COR-L47 (cell line): Measurements from ENCODE around the gene LRRC70.
"Not testable (repeated sequence)": the region's sequence is repeated elsewhere in the genome, so short reads cannot be mapped to it uniquely, and the experiment has no call there.

Experiments used
- DNase-seq: peaks from one replicate; lab custom pipeline; 2025; lab: John Stamatoyannopoulos, UW

LRRC70 gene, protein sequence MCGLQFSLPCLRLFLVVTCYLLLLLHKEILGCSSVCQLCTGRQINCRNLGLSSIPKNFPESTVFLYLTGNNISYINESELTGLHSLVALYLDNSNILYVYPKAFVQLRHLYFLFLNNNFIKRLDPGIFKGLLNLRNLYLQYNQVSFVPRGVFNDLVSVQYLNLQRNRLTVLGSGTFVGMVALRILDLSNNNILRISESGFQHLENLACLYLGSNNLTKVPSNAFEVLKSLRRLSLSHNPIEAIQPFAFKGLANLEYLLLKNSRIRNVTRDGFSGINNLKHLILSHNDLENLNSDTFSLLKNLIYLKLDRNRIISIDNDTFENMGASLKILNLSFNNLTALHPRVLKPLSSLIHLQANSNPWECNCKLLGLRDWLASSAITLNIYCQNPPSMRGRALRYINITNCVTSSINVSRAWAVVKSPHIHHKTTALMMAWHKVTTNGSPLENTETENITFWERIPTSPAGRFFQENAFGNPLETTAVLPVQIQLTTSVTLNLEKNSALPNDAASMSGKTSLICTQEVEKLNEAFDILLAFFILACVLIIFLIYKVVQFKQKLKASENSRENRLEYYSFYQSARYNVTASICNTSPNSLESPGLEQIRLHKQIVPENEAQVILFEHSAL

GRCh38 chr5:62578540-62578939, at the start of gene LRRC70:
Gene LRRC70, plus strand, starts transcription at chr5:62578819. Its CDS starts 620 bp downstream, at chr5:62579439.
- DNase-seq, result no peak

DNA sequence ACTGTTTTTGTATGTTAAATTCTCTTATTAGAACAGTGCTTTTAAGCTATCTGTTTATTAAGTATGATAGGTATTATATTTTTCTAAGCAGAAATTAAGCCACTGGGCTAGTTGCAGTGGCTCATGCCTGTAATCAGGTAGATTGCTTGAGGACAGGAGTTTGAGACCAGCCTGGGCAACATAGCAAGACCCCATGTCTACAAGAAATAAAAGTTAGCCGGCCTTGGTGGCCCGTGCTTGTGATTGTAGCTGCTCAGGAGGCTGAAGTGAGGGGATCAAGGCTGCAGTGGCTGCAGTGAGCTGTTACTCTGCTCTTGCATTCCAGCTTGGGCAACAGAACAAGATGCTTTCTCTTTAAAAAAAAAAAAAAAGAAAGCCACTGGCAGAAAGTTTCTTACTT, 45.0 kb upstream of the LRRC70 start:
- no peak for DNase-seq

DNA sequence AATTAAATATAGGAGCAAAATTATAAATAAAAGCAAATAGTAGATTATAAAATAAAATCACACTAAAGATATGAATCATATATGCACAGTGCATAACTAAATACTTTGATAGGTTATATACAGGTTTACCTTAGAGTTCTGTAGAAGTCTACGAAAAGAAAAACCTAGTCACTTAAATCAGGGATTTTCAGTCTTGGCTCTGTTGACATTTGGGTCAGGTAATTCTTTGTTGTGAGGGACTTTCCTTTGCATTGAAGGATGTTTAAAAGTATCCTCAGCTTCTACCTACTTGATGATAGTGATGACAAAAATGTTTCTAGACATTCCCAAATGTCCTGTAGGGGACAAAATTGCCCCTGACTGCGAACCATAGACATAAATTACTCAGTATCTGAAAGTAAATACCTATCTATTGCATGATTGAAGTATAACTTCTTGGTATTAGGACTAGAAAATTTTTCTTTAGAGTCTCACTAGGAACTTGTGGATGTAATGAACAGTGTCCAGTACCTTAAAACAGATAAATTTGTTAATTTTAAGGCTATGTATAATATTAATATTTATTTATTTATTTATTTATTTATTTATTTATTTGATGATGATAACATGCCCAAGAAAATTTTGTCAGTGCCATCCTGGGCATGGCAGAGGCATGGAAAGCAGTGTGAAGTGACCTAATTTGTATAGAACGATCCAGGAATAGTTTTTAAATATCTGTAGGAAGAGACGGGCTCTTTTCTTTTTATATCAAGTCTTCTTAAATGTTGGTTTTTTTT, 44.0 kb upstream of the LRRC70 start:
- DNase-seq, result no peak

- DNase-seq, result no peak
Observed at GRCh38 chr5:62536232-62536631, 42.4 kb upstream of the LRRC70 start.

DNA sequence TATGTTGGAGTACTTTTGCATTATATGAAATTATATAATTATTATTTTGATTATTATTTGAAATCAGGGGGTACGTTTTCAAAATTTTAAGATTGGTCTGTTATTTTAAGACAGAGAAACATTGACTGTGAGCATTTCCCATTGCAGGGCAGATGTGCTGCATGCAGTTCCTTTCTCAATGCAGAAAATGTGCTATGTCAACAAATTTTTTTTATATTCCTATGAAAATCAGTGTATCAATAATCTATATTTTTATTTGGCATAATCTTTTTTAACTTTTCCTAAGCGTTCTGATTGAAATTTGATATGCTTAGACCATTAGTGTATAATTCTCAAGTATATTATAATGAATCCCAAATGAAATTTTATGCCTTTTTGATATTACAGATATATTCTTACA, 41.8 kb upstream of the LRRC70 start:
- no peak for DNase-seq

DNA sequence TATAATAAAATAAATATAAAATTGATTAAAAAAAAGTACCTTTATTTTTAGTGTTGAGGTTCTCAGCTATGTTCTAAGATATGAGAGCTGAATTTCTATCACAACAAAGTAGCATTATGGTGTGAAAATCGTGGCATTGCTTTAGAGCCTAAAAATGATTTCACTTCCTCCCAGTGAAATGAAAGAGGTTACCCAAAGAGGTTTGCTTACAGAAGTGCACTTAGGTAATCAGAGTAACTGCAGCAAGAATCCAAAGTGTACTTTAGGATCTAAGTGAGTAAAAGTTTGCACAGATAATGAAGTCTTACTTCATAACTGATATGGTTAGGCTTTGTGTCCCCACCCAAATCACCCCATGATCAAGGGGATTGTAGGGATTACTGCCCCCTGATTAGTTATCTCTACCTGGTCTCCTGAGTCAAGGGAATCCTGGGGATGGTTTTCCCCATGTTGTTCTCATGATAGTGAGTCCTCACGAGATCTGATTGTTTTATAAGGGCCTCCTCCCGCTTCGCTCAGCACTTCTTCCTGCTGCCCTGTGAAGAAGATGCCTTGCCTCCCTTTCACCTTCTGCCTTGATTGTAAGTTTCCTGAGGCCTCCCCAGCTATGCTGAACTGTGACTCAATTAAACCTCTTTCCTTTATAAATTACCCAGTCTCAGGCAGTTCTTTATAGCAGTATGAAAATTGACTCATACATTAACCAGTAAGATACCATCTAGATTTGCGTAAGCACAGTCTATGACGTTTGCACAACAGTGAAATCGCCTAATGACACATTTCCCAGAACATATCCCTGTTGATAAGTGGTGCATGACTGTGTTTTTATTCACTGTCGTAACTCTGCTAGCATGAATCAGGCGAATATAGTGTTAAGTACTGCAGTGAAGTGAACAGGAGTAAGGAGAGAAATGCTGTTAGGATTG, 40.3 kb upstream of the LRRC70 start:
- no peak for DNase-seq

- DNase-seq, result no peak
Observed at GRCh38 chr5:62542720-62543119, 35.9 kb upstream of the LRRC70 start.

DNA sequence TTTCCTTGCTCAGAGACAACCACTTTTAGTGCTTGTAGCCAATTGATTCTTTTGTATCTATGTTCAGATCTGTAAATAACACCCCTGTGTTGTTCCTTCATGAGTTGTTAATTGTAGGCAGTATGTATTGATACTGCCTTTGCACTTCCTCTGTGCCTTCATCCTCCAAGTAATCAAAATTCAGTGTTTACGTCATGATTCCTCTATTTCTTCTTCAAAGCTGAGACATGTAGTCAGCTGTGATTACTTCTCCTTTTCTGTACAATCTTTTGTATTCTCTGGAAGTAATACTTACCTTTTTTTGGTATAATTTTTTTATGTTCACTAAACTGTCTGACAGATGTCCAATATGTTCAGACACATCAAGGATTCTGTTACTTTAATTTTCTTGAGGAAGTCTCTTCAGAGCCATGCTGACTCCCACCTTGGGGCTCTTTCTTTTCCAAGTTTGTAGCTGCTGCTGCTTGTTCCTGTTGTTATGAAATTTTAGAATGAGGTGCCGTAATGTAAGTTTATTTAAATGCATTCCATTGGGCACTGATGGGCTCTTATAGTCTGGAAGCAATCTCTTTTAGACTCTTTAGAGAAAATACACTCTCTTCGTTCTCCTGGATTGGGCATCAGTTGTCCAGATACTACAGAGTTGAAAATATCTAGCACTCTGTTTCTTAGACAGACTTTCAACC, 30.5 kb upstream of the LRRC70 start:
- no peak for DNase-seq

GRCh38 chr5:62550103-62550502, 28.5 kb upstream of the LRRC70 start:
- no peak for DNase-seq

DNA sequence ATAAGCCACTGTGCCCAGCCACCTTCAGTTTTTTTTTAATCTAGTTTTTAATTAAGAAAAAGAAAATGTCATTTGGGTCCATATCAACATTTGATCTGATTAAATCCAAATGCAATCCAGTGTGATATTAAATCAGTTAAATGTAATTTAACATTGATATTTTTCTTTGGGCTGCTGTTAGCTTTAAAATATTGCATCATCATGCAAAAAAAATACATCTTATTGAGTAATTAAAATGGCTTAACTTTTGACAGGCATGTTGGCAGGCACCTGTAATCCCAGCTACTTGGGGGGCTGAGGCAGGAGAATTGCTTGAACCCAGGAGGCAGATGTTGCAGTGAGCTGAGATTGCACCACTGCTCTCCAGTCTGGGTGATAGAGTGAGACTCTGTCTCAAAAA, 22.7 kb upstream of the LRRC70 start:
- no peak for DNase-seq

- DNase-seq, result no peak
Observed at GRCh38 chr5:62558941-62559340, 19.7 kb upstream of the LRRC70 start.

GRCh38 chr5:62560786-62561185, 17.8 kb upstream of the LRRC70 start:
- no peak for DNase-seq

- DNase-seq, result no peak
Observed at GRCh38 chr5:62561896-62562295, 16.7 kb upstream of the LRRC70 start.

- no peak for DNase-seq
Observed at GRCh38 chr5:62562867-62563266, 15.8 kb upstream of the LRRC70 start.

DNA sequence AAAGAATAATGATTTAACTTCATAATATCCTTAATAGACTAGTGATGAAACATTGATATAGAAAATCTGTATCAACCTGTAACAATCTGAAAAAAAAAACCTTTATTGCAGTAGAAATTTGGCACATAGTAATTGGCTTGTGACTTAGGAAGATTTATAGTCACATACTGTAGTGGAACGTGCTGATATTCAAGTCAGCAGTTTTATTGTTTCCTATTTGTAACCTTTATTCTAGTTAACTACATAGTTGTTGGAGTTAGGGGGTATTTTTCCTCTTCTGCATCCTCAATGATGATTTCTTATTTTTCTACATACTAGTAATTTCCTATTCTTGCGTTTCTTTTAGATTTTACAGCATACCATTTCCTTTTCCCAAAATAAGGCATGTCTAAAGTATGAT, 14.5 kb upstream of the LRRC70 start:
- no peak for DNase-seq

GRCh38 chr5:62565740-62566139, 12.9 kb upstream of the LRRC70 start:
- not testable (repeated sequence) for DNase-seq

- DNase-seq, result no peak
Observed at GRCh38 chr5:62568143-62568542, 10.5 kb upstream of the LRRC70 start.

DNA sequence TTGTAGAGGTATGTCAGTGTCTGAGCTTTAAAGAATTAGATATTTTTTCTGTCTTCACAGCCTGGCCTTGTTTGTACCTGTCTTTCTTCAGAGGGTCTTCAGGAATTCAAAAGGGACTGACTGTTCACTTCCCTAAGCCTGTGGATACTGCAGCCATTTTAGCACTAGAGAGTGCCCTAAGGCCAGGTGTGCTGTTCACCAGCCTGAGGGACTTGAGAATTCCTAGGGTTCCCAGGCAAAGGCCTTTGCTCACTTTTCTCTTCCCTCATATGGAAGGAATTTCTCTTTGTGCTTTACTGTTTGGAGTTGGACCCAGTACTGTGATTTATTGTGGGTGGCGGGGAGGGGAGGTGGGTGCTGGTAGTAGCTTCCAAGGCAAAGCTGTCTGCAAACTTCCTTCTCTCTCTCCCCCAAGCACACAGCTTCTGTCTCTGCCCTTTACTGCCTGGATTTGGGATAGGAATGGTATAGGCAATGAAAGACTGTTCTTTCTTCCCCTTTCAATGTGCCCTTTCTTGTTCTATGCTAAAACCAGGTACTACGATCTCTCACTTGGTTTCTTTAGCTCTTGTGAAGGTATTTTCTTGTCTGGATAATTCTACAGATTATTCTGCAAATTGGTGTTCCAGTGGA, 9.7 kb upstream of the LRRC70 start:
- no peak for DNase-seq

DNA sequence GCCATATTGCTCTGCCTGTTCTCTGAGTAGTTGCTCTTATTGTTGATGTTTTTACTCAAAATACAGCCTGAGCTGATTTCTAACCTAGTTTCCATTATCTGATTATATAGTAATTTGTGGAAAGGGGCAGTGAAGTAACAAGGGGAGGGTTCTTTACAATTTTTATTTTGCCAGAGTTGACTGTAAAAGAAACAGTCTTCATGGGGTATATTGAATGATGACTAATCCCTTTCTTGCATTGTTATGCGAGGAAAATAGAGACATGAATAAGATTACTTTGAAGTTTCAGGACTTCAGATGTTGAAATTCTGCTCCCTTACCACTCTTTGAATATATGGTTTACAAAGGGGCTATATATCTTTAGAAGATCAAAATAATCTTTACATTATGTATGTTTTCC, 9.1 kb upstream of the LRRC70 start:
- no peak for DNase-seq

DNA sequence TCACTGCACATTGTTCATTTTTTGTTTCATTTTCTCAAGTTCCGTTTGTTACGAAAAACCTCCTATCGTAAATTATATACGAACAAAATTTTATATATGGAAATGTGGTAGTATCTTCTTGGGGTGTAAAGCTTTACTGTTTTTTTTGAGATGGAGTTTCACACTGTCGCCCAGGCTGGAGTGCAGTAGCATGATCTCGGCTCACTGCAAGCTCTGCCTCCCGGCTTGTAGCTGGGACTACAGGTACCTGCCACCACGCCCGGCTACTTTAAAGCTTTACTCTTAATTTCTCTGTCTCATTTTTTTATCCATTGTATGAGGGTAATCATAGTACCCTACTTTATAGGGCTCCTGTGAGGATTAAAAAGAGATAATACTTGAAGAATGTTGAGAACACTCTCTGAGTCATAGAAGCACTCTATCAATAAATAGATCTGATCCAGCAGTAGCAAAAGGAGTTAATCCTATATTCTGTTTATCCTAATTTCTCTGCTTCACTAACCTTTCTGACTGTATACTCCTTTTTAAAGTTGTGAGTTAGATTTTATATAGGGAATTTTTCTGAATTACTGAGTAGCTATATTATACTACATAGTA, 5.6 kb upstream of the LRRC70 start:
- DNase-seq, result no peak
